Esophagus squamous epithelium (tissue), 5 donors: ENCODE data around the gene PRND. TPM values are rescaled to one million over a fixed set of nuclear protein-coding genes. Genes with fewer than 3 reads are reported as not detected.

Experiments
- DNase-seq: peaks from one replicate; lab custom pipeline; 2025; lab: John Stamatoyannopoulos, UW
- H3K27ac ChIP-seq, 4 donors: fragments of 200-600 bp; sonication (generic); one replicate each; pipeline ENCODE4 v1.5.1; 2016 to 2019; ENCODE audit warnings: mild to moderate bottlenecking in 1 of 4
- H3K27me3 ChIP-seq, 4 donors: fragments of 200-600 bp; sonication (generic); 1 replicate in 3 of 4; 2 replicates in 1 of 4; pipeline versions ENCODE4 v1.5.1 to v1.6.0; 2017 to 2021; ENCODE audit warnings: antibody characterized with exemption in 1 of 4
- H3K36me3 ChIP-seq, 3 donors: fragments of 200-600 bp; sonication (generic); one replicate each; pipeline ENCODE4 v1.5.1; 2016 to 2019
- H3K4me1 ChIP-seq, 3 donors: fragments of 200-600 bp; sonication (generic); one replicate each; pipeline ENCODE4 v1.5.1; 2017 to 2019
- H3K4me3 ChIP-seq, 4 donors: fragments of 200-600 bp; sonication (generic); 1 replicate in 3 of 4; 2 replicates in 1 of 4; pipeline ENCODE4 v1.5.1; 2016 to 2019; ENCODE audit warnings: mild to moderate bottlenecking in 2 of 4, moderate library complexity in 1 of 4
- H3K9me3 ChIP-seq, 3 donors: fragments of 200-600 bp; sonication (generic); one replicate each; pipeline ENCODE4 v1.5.1; 2016 to 2019
- POLR2A ChIP-seq, 4 donors: fragments of 450-650 bp; IDR thresholded peaks; one replicate each; pipeline ENCODE4 v1.6.1; 2017; ENCODE audit warnings: antibody characterized with exemption in 4 of 4, mild to moderate bottlenecking in 4 of 4, moderate library complexity in 3 of 4
- WGBS, 2 donors: methylation state at CpG; one replicate each; pipeline ENCODE4 v1.1.5; 2018; 5-methylcytosine and 5-hydroxymethylcytosine counted together
- intact Hi-C: fragments of 100-400 bp; cut with DNase I; formaldehyde crosslinking; loops from one replicate; pipeline ENCODE4 v1.15.0; 2022
- total RNA-seq, 4 donors: library from RNA; depleted of rRNA; stranded (reverse); fragments of >200 nt; gene quantifications; one replicate each; pipeline ENCODE4 v1.1.0, GENCODE V29; 2016
- TF ChIP-seq, protein P1 (sequence below), 6 experiments: fragments of 450-650 bp in 4 of 6; fragments of 200-600 bp in 2 of 6; sonication (generic) in 2 of 6; IDR thresholded peaks; one replicate each; pipeline ENCODE4 v1.5.1; 2016 to 2019; ENCODE audit warnings: antibody characterized with exemption in 6 of 6, mild to moderate bottlenecking in 4 of 6, moderate library complexity in 4 of 6
- donor health status: DM: yes; HTN: yes; CAD: no.

PRND gene, protein sequence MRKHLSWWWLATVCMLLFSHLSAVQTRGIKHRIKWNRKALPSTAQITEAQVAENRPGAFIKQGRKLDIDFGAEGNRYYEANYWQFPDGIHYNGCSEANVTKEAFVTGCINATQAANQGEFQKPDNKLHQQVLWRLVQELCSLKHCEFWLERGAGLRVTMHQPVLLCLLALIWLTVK
- total RNA-seq = not detected

DNA sequence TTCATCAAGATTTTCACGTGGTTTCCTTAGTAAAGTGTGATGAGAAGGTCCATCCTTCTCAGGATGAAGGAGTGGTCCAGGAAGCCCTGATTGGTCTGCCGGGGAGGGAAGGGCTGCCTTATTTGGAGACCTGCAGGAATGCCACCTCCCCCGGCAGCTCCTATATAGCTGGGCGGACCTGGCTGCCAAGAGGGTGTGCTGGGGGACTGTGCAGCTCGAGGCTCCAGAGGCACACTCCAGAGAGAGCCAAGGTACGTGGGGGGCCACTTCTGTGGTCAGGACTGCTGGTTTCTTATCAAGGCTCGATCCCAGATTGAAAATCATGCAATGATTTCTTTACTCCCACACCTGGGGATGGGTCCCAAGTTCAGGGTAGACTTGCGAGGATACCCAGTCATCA, at the start of gene PRND:
PRND (plus strand) TSS at position 191 of the 400 bp plus-strand sequence. CDS start 2,643 bp downstream, outside the sequence.
- Histone ChIP-seq H3K4me3 (peak within 1 kb of the TSS in 1 of 4 donors; percentile 22), H3K27ac (peak within 1 kb of the TSS in 1 of 4 donors; percentile 36), H3K9me3 (no peaks in the 10 kb centered on the region), H3K27me3 (peaks cover 0 to 34% (median 0%) of the 10 kb centered on the region in 4 donors), H3K4me1 (peaks cover 0 to 28% (median 4%) of the 10 kb centered on the region in 3 donors), H3K36me3 (no peaks in the 10 kb centered on the region)
- TF ChIP-seq POLR2A (IDR thresholded peaks at IDR 0.05) = no peak
- TF ChIP-seq, protein P1, sequence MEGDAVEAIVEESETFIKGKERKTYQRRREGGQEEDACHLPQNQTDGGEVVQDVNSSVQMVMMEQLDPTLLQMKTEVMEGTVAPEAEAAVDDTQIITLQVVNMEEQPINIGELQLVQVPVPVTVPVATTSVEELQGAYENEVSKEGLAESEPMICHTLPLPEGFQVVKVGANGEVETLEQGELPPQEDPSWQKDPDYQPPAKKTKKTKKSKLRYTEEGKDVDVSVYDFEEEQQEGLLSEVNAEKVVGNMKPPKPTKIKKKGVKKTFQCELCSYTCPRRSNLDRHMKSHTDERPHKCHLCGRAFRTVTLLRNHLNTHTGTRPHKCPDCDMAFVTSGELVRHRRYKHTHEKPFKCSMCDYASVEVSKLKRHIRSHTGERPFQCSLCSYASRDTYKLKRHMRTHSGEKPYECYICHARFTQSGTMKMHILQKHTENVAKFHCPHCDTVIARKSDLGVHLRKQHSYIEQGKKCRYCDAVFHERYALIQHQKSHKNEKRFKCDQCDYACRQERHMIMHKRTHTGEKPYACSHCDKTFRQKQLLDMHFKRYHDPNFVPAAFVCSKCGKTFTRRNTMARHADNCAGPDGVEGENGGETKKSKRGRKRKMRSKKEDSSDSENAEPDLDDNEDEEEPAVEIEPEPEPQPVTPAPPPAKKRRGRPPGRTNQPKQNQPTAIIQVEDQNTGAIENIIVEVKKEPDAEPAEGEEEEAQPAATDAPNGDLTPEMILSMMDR (IDR thresholded peaks at IDR 0.05) = no peak
- DNase-seq = no peak
- intact Hi-C loops = loop anchor here (2.0 kb wide), 1 partner anchor 113 kb away; no protein-coding TSS in a partner anchor
- WGBS, 2 donors = 69 to 86% methylated on average over 3 to 4 of the region's 8 CpGs

GRCh38 chr20:4672948-4673347, 48.8 kb upstream of the PRND start:
- Histone ChIP-seq H3K27me3 (peaks cover 0 to 85% (median 0%) of the 10 kb centered on the region in 4 donors), H3K9me3 (no peaks in the 10 kb centered on the region), H3K4me3 (no peak overlapping the region), H3K4me1 (peaks cover 0 to 2% (median 2%) of the 10 kb centered on the region in 3 donors), H3K27ac (no peak overlapping the region), H3K36me3 (no peaks in the 10 kb centered on the region)
- TF ChIP-seq, protein P1 (IDR thresholded peaks at IDR 0.05) = no peak
- no peak for TF ChIP-seq POLR2A (IDR thresholded peaks at IDR 0.05)
- WGBS, 2 donors = 87 to 89% methylated on average over 5 of the region's 5 CpGs
- no peak for DNase-seq
- intact Hi-C loops = no loop called here

GRCh38 chr20:4673371-4674001, 48.2 kb upstream of the PRND start:
- Histone ChIP-seq H3K4me3 (no peak overlapping the region), H3K4me1 (no peaks in the 10 kb centered on the region), H3K36me3 (no peaks in the 10 kb centered on the region), H3K27me3 (peaks cover 0 to 87% (median 0%) of the 10 kb centered on the region in 4 donors), H3K9me3 (no peaks in the 10 kb centered on the region), H3K27ac (no peak overlapping the region)
- intact Hi-C loops = no loop called here
- no peak for TF ChIP-seq POLR2A (IDR thresholded peaks at IDR 0.05)
- TF ChIP-seq, protein P1 (IDR thresholded peaks at IDR 0.05) = no peak
- no peak for DNase-seq
- WGBS, 2 donors = 71 to 77% methylated on average over 4 to 5 of the region's 5 CpGs

- H3K9me3 ChIP-seq = no peaks in the 10 kb centered on the region
- H3K27ac ChIP-seq = no peak overlapping the region
These were observed 47.0 kb upstream of the PRND start for GRCh38 chr20:4674672-4675071.

More at GRCh38 chr20:4674672-4675071, 47.0 kb upstream of the PRND start:
- H3K4me1 ChIP-seq = no peaks in the 10 kb centered on the region
- H3K36me3 ChIP-seq = no peaks in the 10 kb centered on the region
- no peak for DNase-seq
- intact Hi-C loops = no loop called here
- peaks cover 0 to 88% (median 0%) of the 10 kb centered on the region in 4 donors for H3K27me3 ChIP-seq
- TF ChIP-seq POLR2A (IDR thresholded peaks at IDR 0.05) = no peak
- TF ChIP-seq, protein P1 (IDR thresholded peaks at IDR 0.05) = no peak
- no peak overlapping the region for H3K4me3 ChIP-seq
